H1 (cell line): ENCODE results near the gene GSAP.

Experiments
- CEBPB ChIP-seq: IDR thresholded peaks from 2 replicates; pipeline ENCODE4 v1.6.1; 2012; ENCODE audit warnings: low read depth, low read length
- EP300 ChIP-seq, 2 experiments: IDR thresholded peaks; 1 replicate in 1 of 2; 2 replicates in 1 of 2; pipeline ENCODE4 v1.6.1; 2011 to 2012; ENCODE audit warnings: low read depth in 2 of 2, low read length in 2 of 2, mild to moderate bottlenecking in 2 of 2, borderline replicate concordance in 1 of 2, inconsistent platforms in 1 of 2, moderate library complexity in 1 of 2
- HDAC2 ChIP-seq, 2 experiments: fragments of 300-600 bp in 1 of 2; sonication (generic) in 1 of 2; IDR thresholded peaks; 2 replicates each; pipeline ENCODE4 v1.6.1; 2011 to 2012; ENCODE audit warnings: low read depth in 2 of 2, low read length in 2 of 2, mild to moderate bottlenecking in 2 of 2, moderate library complexity in 2 of 2, borderline replicate concordance in 1 of 2, inconsistent platforms in 1 of 2
- JUND ChIP-seq: IDR thresholded peaks from 2 replicates; pipeline ENCODE4 v1.6.1; 2011; ENCODE audit warnings: mild to moderate bottlenecking, improper control_type of control experiment, low read length
- MAX ChIP-seq: IDR thresholded peaks from 2 replicates; pipeline ENCODE4 v1.6.1; 2012; ENCODE audit warnings: inconsistent platforms
- RAD21 ChIP-seq, 2 experiments: IDR thresholded peaks in 1 of 2; conservative IDR thresholded peaks in 1 of 2; 2 replicates each; pipeline ENCODE4 v1.6.1; 2011; ENCODE audit warnings: low read depth in 2 of 2, low read length in 2 of 2, improper control_type of control experiment in 1 of 2, inconsistent platforms in 1 of 2, mild to moderate bottlenecking in 1 of 2, moderate library complexity in 1 of 2
- SIN3A ChIP-seq, 2 experiments: IDR thresholded peaks in 1 of 2; conservative IDR thresholded peaks in 1 of 2; 2 replicates each; pipeline ENCODE4 v1.6.1; 2011 to 2012; ENCODE audit warnings: low read length in 2 of 2, improper control_type of control experiment in 1 of 2, low read depth in 1 of 2, mild to moderate bottlenecking in 1 of 2
- SP1 ChIP-seq: IDR thresholded peaks from 2 replicates; pipeline ENCODE4 v1.6.1; 2011; ENCODE audit warnings: low read depth, low read length
- TF ChIP-seq, protein P1 (sequence below): IDR thresholded peaks from 2 replicates; pipeline ENCODE4 v1.6.1; 2011; ENCODE audit warnings: low read depth, mild to moderate bottlenecking, low read length; ENCODE audit not compliant: insufficient read depth
- TF ChIP-seq, protein P2 (sequence below), 3 experiments: IDR thresholded peaks; 1 replicate in 2 of 3; 2 replicates in 1 of 3; pipeline versions ENCODE4 v1.5.1 to v1.6.1; 2011; ENCODE audit warnings: low read length in 3 of 3, mild to moderate bottlenecking in 3 of 3, inconsistent platforms in 2 of 3, low read depth in 1 of 3, moderate library complexity in 1 of 3; ENCODE audit not compliant: insufficient read depth in 1 of 3; ENCODE audit errors: control extremely low read depth in 1 of 3

- TF ChIP-seq JUND (no peak), SP1 (no peak), HDAC2 (IDR thresholded peaks at IDR 0.05; ENCODE audit: borderline replicate concordance in 1 of 2, low read depth in 2 of 2, low read length in 2 of 2) (no peak), SIN3A (conservative IDR thresholded peaks at IDR 0.05 in 1 of 2, IDR thresholded peaks at IDR 0.05 in 1 of 2; ENCODE audit: low read depth in 1 of 2, low read length in 2 of 2) (no peak), RAD21 (IDR thresholded peaks at IDR 0.05 in 1 of 2, conservative IDR thresholded peaks at IDR 0.05 in 1 of 2; ENCODE audit: low read depth in 2 of 2, low read length in 2 of 2) (no peak), CEBPB (no peak), EP300 (IDR thresholded peaks at IDR 0.05; ENCODE audit: borderline replicate concordance in 1 of 2, low read depth in 2 of 2, low read length in 2 of 2) (no peak), MAX (no peak)
- TF ChIP-seq, protein P1, sequence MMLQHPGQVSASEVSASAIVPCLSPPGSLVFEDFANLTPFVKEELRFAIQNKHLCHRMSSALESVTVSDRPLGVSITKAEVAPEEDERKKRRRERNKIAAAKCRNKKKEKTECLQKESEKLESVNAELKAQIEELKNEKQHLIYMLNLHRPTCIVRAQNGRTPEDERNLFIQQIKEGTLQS: no peak
- TF ChIP-seq, protein P2, sequence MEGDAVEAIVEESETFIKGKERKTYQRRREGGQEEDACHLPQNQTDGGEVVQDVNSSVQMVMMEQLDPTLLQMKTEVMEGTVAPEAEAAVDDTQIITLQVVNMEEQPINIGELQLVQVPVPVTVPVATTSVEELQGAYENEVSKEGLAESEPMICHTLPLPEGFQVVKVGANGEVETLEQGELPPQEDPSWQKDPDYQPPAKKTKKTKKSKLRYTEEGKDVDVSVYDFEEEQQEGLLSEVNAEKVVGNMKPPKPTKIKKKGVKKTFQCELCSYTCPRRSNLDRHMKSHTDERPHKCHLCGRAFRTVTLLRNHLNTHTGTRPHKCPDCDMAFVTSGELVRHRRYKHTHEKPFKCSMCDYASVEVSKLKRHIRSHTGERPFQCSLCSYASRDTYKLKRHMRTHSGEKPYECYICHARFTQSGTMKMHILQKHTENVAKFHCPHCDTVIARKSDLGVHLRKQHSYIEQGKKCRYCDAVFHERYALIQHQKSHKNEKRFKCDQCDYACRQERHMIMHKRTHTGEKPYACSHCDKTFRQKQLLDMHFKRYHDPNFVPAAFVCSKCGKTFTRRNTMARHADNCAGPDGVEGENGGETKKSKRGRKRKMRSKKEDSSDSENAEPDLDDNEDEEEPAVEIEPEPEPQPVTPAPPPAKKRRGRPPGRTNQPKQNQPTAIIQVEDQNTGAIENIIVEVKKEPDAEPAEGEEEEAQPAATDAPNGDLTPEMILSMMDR (IDR thresholded peaks at IDR 0.05; ENCODE audit: control extremely low read depth in 1 of 3, insufficient read depth in 1 of 3, low read depth in 1 of 3, low read length in 3 of 3): no peak
These were observed 700 bp downstream of the GSAP start for GRCh38 chr7:77415476-77415822.
